ENCODE measurements around the gene HDAC4.

The HDAC4 gene

GRCh38 chr2:239035997-239036731 is 364.7 kb downstream of the HDAC4 start:
- in situ Hi-C loops (cut with HindIII; ENCODE audit: low pct_ligation_motif_present, low pct_unique_long_range_greater_than_20kb, low sequenced_read_pairs) = no loop called here
- no peak for DNase-seq

GRCh38 chr2:239035361-239035814 is 365.4 kb downstream of the HDAC4 start:
- DNase-seq = peak; percentile 46
- in situ Hi-C loops (cut with HindIII; ENCODE audit: low pct_ligation_motif_present, low pct_unique_long_range_greater_than_20kb, low sequenced_read_pairs) = no loop called here

- in situ Hi-C loops (cut with HindIII; ENCODE audit: low pct_ligation_motif_present, low pct_unique_long_range_greater_than_20kb, low sequenced_read_pairs) = no loop called here
- no peak for DNase-seq
These were observed 366.1 kb downstream of the HDAC4 start for GRCh38 chr2:239034561-239035341.

- in situ Hi-C loops (cut with HindIII; ENCODE audit: low pct_ligation_motif_present, low pct_unique_long_range_greater_than_20kb, low sequenced_read_pairs) = no loop called here
- no peak for DNase-seq
These were observed 366.8 kb downstream of the HDAC4 start for GRCh38 chr2:239033801-239034560.

- no peak for DNase-seq
- in situ Hi-C loops (cut with HindIII; ENCODE audit: low pct_ligation_motif_present, low pct_unique_long_range_greater_than_20kb, low sequenced_read_pairs) = no loop called here
These were observed 370.9 kb downstream of the HDAC4 start for GRCh38 chr2:239029958-239030357.

- no peak for DNase-seq
- in situ Hi-C loops (cut with HindIII; ENCODE audit: low pct_ligation_motif_present, low pct_unique_long_range_greater_than_20kb, low sequenced_read_pairs) = no loop called here
These were observed 372.6 kb downstream of the HDAC4 start for GRCh38 chr2:239028253-239028619.

GRCh38 chr2:239027391-239028252 is 373.2 kb downstream of the HDAC4 start:
- no peak for DNase-seq
- in situ Hi-C loops (cut with HindIII; ENCODE audit: low pct_ligation_motif_present, low pct_unique_long_range_greater_than_20kb, low sequenced_read_pairs) = no loop called here

- DNase-seq = no peak
- in situ Hi-C loops (cut with HindIII; ENCODE audit: low pct_ligation_motif_present, low pct_unique_long_range_greater_than_20kb, low sequenced_read_pairs) = no loop called here
These were observed 374.0 kb downstream of the HDAC4 start for GRCh38 chr2:239026711-239027361.

GRCh38 chr2:239025951-239026461 is 374.8 kb downstream of the HDAC4 start:
- in situ Hi-C loops (cut with HindIII; ENCODE audit: low pct_ligation_motif_present, low pct_unique_long_range_greater_than_20kb, low sequenced_read_pairs) = no loop called here
- no peak for DNase-seq

- in situ Hi-C loops (cut with HindIII; ENCODE audit: low pct_ligation_motif_present, low pct_unique_long_range_greater_than_20kb, low sequenced_read_pairs) = no loop called here
- no peak for DNase-seq
These were observed 375.6 kb downstream of the HDAC4 start for GRCh38 chr2:239025096-239025801.

GRCh38 chr2:239024226-239024625 is 376.6 kb downstream of the HDAC4 start:
- in situ Hi-C loops (cut with HindIII; ENCODE audit: low pct_ligation_motif_present, low pct_unique_long_range_greater_than_20kb, low sequenced_read_pairs) = no loop called here
- no peak for DNase-seq

- in situ Hi-C loops (cut with HindIII; ENCODE audit: low pct_ligation_motif_present, low pct_unique_long_range_greater_than_20kb, low sequenced_read_pairs) = no loop called here
- no peak for DNase-seq
These were observed 378.2 kb downstream of the HDAC4 start for GRCh38 chr2:239022437-239023260.

GRCh38 chr2:239021651-239022436 is 379.0 kb downstream of the HDAC4 start:
- in situ Hi-C loops (cut with HindIII; ENCODE audit: low pct_ligation_motif_present, low pct_unique_long_range_greater_than_20kb, low sequenced_read_pairs) = no loop called here
- no peak for DNase-seq

GRCh38 chr2:239021224-239021623 is 379.6 kb downstream of the HDAC4 start:
- in situ Hi-C loops (cut with HindIII; ENCODE audit: low pct_ligation_motif_present, low pct_unique_long_range_greater_than_20kb, low sequenced_read_pairs) = no loop called here
- DNase-seq = no peak

- no peak for DNase-seq
- in situ Hi-C loops (cut with HindIII; ENCODE audit: low pct_ligation_motif_present, low pct_unique_long_range_greater_than_20kb, low sequenced_read_pairs) = no loop called here
These were observed 380.2 kb downstream of the HDAC4 start for GRCh38 chr2:239020541-239021041.

GRCh38 chr2:239019183-239019581 is 381.6 kb downstream of the HDAC4 start:
- in situ Hi-C loops (cut with HindIII; ENCODE audit: low pct_ligation_motif_present, low pct_unique_long_range_greater_than_20kb, low sequenced_read_pairs) = no loop called here
- DNase-seq = no peak
